Upper lobe of left lung (tissue), 4 donors: ENCODE results near the gene ATXN7L3.

ENCODE experiments used
- POLR2A ChIP-seq, 4 donors: fragments of 450-650 bp; IDR thresholded peaks; one replicate each; pipeline ENCODE4 v1.5.1; 2016 to 2017; ENCODE audit warnings: antibody characterized with exemption in 4 of 4, mild to moderate bottlenecking in 2 of 4
- POLR2AphosphoS5 ChIP-seq, 2 donors: sonication (generic); formaldehyde crosslinking; IDR thresholded peaks; one replicate each; pipeline ENCODE4 v1.5.1; 2017; ENCODE audit warnings: antibody characterized with exemption in 2 of 2

DNA sequence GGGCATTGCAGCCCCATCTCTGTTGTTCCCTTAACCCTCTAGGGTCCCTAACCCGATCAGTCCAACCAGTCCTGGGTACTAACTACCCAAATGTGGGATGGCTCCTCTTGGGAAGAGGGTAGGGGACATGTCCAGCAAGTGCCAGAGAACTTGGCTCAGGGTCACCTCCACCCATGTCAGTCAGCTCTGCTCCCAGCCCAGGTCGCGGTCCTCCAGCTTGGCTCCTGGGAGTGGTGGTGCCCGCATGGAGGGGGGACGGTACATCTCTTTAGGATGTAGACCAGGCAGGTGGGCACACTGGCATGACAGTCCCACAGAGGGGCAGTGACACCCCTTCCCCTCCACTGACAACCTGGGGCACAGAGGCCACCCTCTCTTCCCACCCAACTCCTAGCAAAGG, 6.9 kb downstream of the ATXN7L3 start:
- TF ChIP-seq POLR2A (IDR thresholded peaks at IDR 0.05) (no peak), POLR2AphosphoS5 (IDR thresholded peaks at IDR 0.05) (no peak)
